Measurements from ENCODE around the gene ARHGDIA.

ARHGDIA gene

GRCh38 chr17:81821147-81821546 lies 50.0 kb downstream of the ARHGDIA start:
- DNase-seq (ENCODE audit: low spot score) (no peak), ATAC-seq (ENCODE audit: low read depth) (0 out of 3 replicates have a peak, but pooled peaks have one; percentile 13)
- no peak for TF ChIP-seq CTCF (IDR thresholded peaks at IDR 0.05; ENCODE audit: poor library complexity, severe bottlenecking)
- Histone ChIP-seq H3K4me3 (ENCODE audit: severe bottlenecking) (no peak overlapping the region), H3K27ac (ENCODE audit: poor library complexity, severe bottlenecking) (no peak overlapping the region), H3K36me3 (ENCODE audit: low read depth) (no peaks in the 10 kb centered on the region), H3K4me1 (ENCODE audit: insufficient read depth, poor library complexity, severe bottlenecking) (no peaks in the 10 kb centered on the region), H3K9me3 (ENCODE audit: severe bottlenecking) (no peaks in the 10 kb centered on the region), H3K27me3 (ENCODE audit: insufficient read depth, poor library complexity, severe bottlenecking) (no peaks in the 10 kb centered on the region)

GRCh38 chr17:81819708-81820107 lies 51.4 kb downstream of the ARHGDIA start:
- H3K4me1 ChIP-seq (ENCODE audit: insufficient read depth, poor library complexity, severe bottlenecking), result no peaks in the 10 kb centered on the region
- no peaks in the 10 kb centered on the region for H3K36me3 ChIP-seq (ENCODE audit: low read depth)
- ATAC-seq (ENCODE audit: low read depth) (no peak), DNase-seq (ENCODE audit: low spot score) (no peak)
- TF ChIP-seq CTCF (IDR thresholded peaks at IDR 0.05; ENCODE audit: poor library complexity, severe bottlenecking), result no peak
- H3K27me3 ChIP-seq (ENCODE audit: insufficient read depth, poor library complexity, severe bottlenecking), result no peaks in the 10 kb centered on the region
- H3K4me3 ChIP-seq (ENCODE audit: severe bottlenecking), result no peak overlapping the region
- H3K27ac ChIP-seq (ENCODE audit: poor library complexity, severe bottlenecking), result no peak overlapping the region
- H3K9me3 ChIP-seq (ENCODE audit: severe bottlenecking), result no peaks in the 10 kb centered on the region

- ATAC-seq (ENCODE audit: low read depth) (no peak), DNase-seq (ENCODE audit: low spot score) (no peak)
- Histone ChIP-seq H3K4me1 (ENCODE audit: insufficient read depth, poor library complexity, severe bottlenecking) (no peaks in the 10 kb centered on the region), H3K4me3 (ENCODE audit: severe bottlenecking) (no peak overlapping the region), H3K27me3 (ENCODE audit: insufficient read depth, poor library complexity, severe bottlenecking) (no peaks in the 10 kb centered on the region), H3K27ac (ENCODE audit: poor library complexity, severe bottlenecking) (no peak overlapping the region), H3K36me3 (ENCODE audit: low read depth) (no peaks in the 10 kb centered on the region), H3K9me3 (ENCODE audit: severe bottlenecking) (no peaks in the 10 kb centered on the region)
- TF ChIP-seq CTCF (IDR thresholded peaks at IDR 0.05; ENCODE audit: poor library complexity, severe bottlenecking), result no peak
These were observed 53.4 kb downstream of the ARHGDIA start for GRCh38 chr17:81817758-81818147.

Data from RWPE2 (cell line).